Measurements from ENCODE around the gene DNAH14. TPM values are rescaled to one million over a fixed set of nuclear protein-coding genes. Genes with fewer than 3 reads are reported as not detected.

DNAH14 gene
- total and polyA plus RNA-seq, 9 of the 15 experiments (the other 6 are each of a cell fraction or from before 2014, with no cell fraction given) = 58.4 to 142 (median 98.4) TPM

- TF ChIP-seq ZBTB40 (IDR thresholded peaks at IDR 0.05) = peak; percentile 8; the same call in 1 of the 2 replicates
- no peak for TF ChIP-seq ZBTB40 (CRISPR knock-in tag; IDR thresholded peaks at IDR 0.05)
- no peak for TF ChIP-seq TFAM (CRISPR knock-in tag; conservative IDR thresholded peaks at IDR 0.05)
- no peak for TF ChIP-seq L3MBTL2 (IDR thresholded peaks at IDR 0.05)
- peak; percentile 28 for TF ChIP-seq NCOR1 (IDR thresholded peaks at IDR 0.05)
- TF ChIP-seq ZNF592 (IDR thresholded peaks at IDR 0.05) = 0 out of 2 replicates have a peak, but pooled peaks have one; percentile 12
- TF ChIP-seq MAZ (CRISPR knock-in tag; conservative IDR thresholded peaks at IDR 0.05 in 1 of 2, IDR thresholded peaks at IDR 0.05 in 1 of 2) = no peak
- TF ChIP-seq, protein P1, sequence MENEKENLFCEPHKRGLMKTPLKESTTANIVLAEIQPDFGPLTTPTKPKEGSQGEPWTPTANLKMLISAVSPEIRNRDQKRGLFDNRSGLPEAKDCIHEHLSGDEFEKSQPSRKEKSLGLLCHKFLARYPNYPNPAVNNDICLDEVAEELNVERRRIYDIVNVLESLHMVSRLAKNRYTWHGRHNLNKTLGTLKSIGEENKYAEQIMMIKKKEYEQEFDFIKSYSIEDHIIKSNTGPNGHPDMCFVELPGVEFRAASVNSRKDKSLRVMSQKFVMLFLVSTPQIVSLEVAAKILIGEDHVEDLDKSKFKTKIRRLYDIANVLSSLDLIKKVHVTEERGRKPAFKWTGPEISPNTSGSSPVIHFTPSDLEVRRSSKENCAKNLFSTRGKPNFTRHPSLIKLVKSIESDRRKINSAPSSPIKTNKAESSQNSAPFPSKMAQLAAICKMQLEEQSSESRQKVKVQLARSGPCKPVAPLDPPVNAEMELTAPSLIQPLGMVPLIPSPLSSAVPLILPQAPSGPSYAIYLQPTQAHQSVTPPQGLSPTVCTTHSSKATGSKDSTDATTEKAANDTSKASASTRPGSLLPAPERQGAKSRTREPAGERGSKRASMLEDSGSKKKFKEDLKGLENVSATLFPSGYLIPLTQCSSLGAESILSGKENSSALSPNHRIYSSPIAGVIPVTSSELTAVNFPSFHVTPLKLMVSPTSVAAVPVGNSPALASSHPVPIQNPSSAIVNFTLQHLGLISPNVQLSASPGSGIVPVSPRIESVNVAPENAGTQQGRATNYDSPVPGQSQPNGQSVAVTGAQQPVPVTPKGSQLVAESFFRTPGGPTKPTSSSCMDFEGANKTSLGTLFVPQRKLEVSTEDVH (IDR thresholded peaks at IDR 0.05; ENCODE audit: low read depth, partially characterized antibody) = no peak
- no peak for TF ChIP-seq POLR2A (conservative IDR thresholded peaks at IDR 0.05)
Observed at GRCh38 chr1:225428881-225429455, 499.5 kb downstream of the DNAH14 start (continued).

Data from K562 (cell line).